Activated naive CD8-positive, alpha-beta T cell treated with anti-CD3 and anti-CD28 coated beads for 36 hours (primary cell): ENCODE measurements around the gene RTL1. TPM values are rescaled to one million over a fixed set of nuclear protein-coding genes. Genes with fewer than 3 reads are reported as not detected.

Source experiments
- DNase-seq: peaks from one replicate; pipeline ENCODE4 v3.0.0; 2021
- H3K27ac Mint-ChIP-seq: one replicate; pipeline ENCODE4 v1.8.0; 2022; ENCODE audit warnings: mild to moderate bottlenecking, moderate library complexity, mixed read lengths
- H3K27me3 Mint-ChIP-seq: one replicate; pipeline ENCODE4 v1.8.0; 2022; ENCODE audit warnings: mild to moderate bottlenecking, mixed read lengths
- H3K36me3 Mint-ChIP-seq: one replicate; pipeline ENCODE4 v1.8.0; 2021; ENCODE audit warnings: mild to moderate bottlenecking, mixed read lengths
- H3K4me1 Mint-ChIP-seq: one replicate; pipeline ENCODE4 v1.8.0; 2021; ENCODE audit warnings: mixed read lengths
- H3K4me3 Mint-ChIP-seq: one replicate; pipeline ENCODE4 v1.8.0; 2022; ENCODE audit warnings: mild to moderate bottlenecking, moderate library complexity, mixed read lengths
- H3K9me3 Mint-ChIP-seq: one replicate; pipeline ENCODE4 v1.8.0; 2022; ENCODE audit warnings: mixed read lengths
- total RNA-seq, 2 experiments: library from RNA; stranded (reverse); gene quantifications; one replicate each; pipeline ENCODE4 v1.2.3, GENCODE V29; 2021

RTL1 gene
- total RNA-seq, 2 experiments from 2014 or later, result not detected

GRCh38 chr14:100832311-100832960 lies 71.1 kb downstream of the RTL1 start:
- no peak for DNase-seq
- H3K4me1 Mint-ChIP-seq, result no peaks in the 10 kb centered on the region
- H3K9me3 Mint-ChIP-seq, result peaks cover 5% of the 10 kb centered on the region
- H3K27ac Mint-ChIP-seq, result no peak overlapping the region
- peaks cover 21% of the 10 kb centered on the region for H3K27me3 Mint-ChIP-seq
- no peaks in the 10 kb centered on the region for H3K36me3 Mint-ChIP-seq
- no peak overlapping the region for H3K4me3 Mint-ChIP-seq

- Mint-ChIP-seq H3K27me3 (peaks cover 37% of the 10 kb centered on the region), H3K4me1 (peaks cover 2% of the 10 kb centered on the region), H3K9me3 (peaks cover 7% of the 10 kb centered on the region), H3K4me3 (no peak overlapping the region), H3K36me3 (no peaks in the 10 kb centered on the region), H3K27ac (no peak overlapping the region)
- DNase-seq, result no peak
Measured at GRCh38 chr14:100830681-100831080, 72.8 kb downstream of the RTL1 start.

Other genes starting within 250 kb of the RTL1 start
- not detected for gene DLK1, start 176.8 kb downstream of the RTL1 start, total RNA-seq
- under 1 TPM in 1 of 2 experiments, not detected in 1; 0.10 TPM for gene MEG3, start 77.6 kb downstream of the RTL1 start, total RNA-seq